MM.1S (cell line): ENCODE results near the gene POU2F2.

Source experiments
- DNase-seq: peaks from one replicate; pipeline ENCODE4 v3.0.0-alpha.2; 2015
- H2AFZ ChIP-seq: fragments of 300-600 bp; sonication (generic); 2 replicates; pipeline ENCODE4 v1.6.0; 2016; ENCODE audit warnings: antibody characterized with exemption, low read length
- H3F3A ChIP-seq: fragments of 300-600 bp; sonication (generic); 2 replicates; pipeline ENCODE4 v1.6.1; 2016; ENCODE audit warnings: mild to moderate bottlenecking, antibody characterized with exemption, low read length, moderate library complexity, mixed read lengths; ENCODE audit not compliant: insufficient read depth
- H3K27ac ChIP-seq: fragments of 300-600 bp; sonication (generic); 2 replicates; pipeline ENCODE4 v1.5.1; 2016; ENCODE audit warnings: mild to moderate bottlenecking, low read length
- H3K27me3 ChIP-seq: fragments of 300-600 bp; sonication (generic); replicated peaks from 2 replicates; pipeline ENCODE4 v1.6.0; 2016; ENCODE audit warnings: low read length; ENCODE audit not compliant: insufficient read depth
- H3K36me3 ChIP-seq: fragments of 300-600 bp; sonication (generic); replicated peaks from 2 replicates; pipeline ENCODE4 v1.6.1; 2016; ENCODE audit warnings: mild to moderate bottlenecking, low read length, mixed read lengths; ENCODE audit not compliant: insufficient read depth
- H3K4me1 ChIP-seq: fragments of 300-600 bp; sonication (generic); 2 replicates; pipeline ENCODE4 v1.6.1; 2016; ENCODE audit warnings: low read length, mixed read lengths
- H3K4me2 ChIP-seq: fragments of 300-600 bp; sonication (generic); 2 replicates; pipeline ENCODE4 v1.6.0; 2016; ENCODE audit warnings: low read depth, low read length
- H3K4me3 ChIP-seq: fragments of 300-600 bp; sonication (generic); 2 replicates; pipeline ENCODE4 v1.5.1; 2016; ENCODE audit warnings: low read length, mixed read lengths
- H3K79me2 ChIP-seq: fragments of 300-600 bp; sonication (generic); 2 replicates; pipeline ENCODE4 v1.6.1; 2016; ENCODE audit warnings: mixed run types, low read length, mixed read lengths
- H3K9ac ChIP-seq: fragments of 300-600 bp; sonication (generic); 2 replicates; pipeline ENCODE4 v1.6.1; 2016; ENCODE audit warnings: low read length, mixed read lengths
- H3K9me2 ChIP-seq: fragments of 300-600 bp; sonication (generic); replicated peaks from 2 replicates; pipeline ENCODE4 v1.6.1; 2016; ENCODE audit warnings: mild to moderate bottlenecking, low read length, mixed read lengths; ENCODE audit not compliant: insufficient read depth
- H3K9me3 ChIP-seq: fragments of 300-600 bp; sonication (generic); replicated peaks from 2 replicates; pipeline ENCODE4 v1.6.1; 2016; ENCODE audit warnings: mild to moderate bottlenecking, low read length, mixed read lengths; ENCODE audit not compliant: insufficient read depth
- H4K20me1 ChIP-seq: fragments of 300-600 bp; sonication (generic); 2 replicates; pipeline ENCODE4 v1.6.1; 2016; ENCODE audit warnings: mild to moderate bottlenecking, low read length, moderate library complexity, mixed read lengths; ENCODE audit not compliant: insufficient read depth
- CTCF ChIP-seq: fragments of 300-600 bp; sonication (generic); IDR thresholded peaks from 2 replicates; pipeline ENCODE4 v1.5.1; 2016; ENCODE audit warnings: antibody characterized with exemption, low read length, mixed read lengths
- EZH2 ChIP-seq: fragments of 300-600 bp; sonication (generic); optimal IDR thresholded peaks from 2 replicates; pipeline ENCODE3; 2017; ENCODE audit warnings: low read depth, mild to moderate bottlenecking, antibody characterized with exemption, low read length, mixed read lengths
- EZH2phosphoT487 ChIP-seq: fragments of 300-600 bp; sonication (generic); IDR thresholded peaks from 2 replicates; pipeline ENCODE4 v1.6.1; 2018; ENCODE audit warnings: antibody characterized with exemption, low read length

Gene POU2F2

GRCh38 chr19:42132030-42132628, at the start of gene POU2F2:
TSS of gene POU2F2 (minus strand) at chr19:42132446. CDS start at chr19:42132411, 35 bp downstream.
- H3K9me3 ChIP-seq, result no peaks in the 10 kb centered on the region
- no peaks in the 10 kb centered on the region for H4K20me1 ChIP-seq
- peak within 1 kb of the TSS; percentile 73 for H3K4me2 ChIP-seq
- peaks cover 10% of the 10 kb centered on the region for H3F3A ChIP-seq
- H3K27ac ChIP-seq, result no peak within 1 kb of the TSS
- H3K27me3 ChIP-seq, result no peaks in the 10 kb centered on the region
- H3K4me3 ChIP-seq, result peak within 1 kb of the TSS; percentile 40
- no peaks in the 10 kb centered on the region for H3K36me3 ChIP-seq
- H3K9ac ChIP-seq, result no peak within 1 kb of the TSS; the same call in 1 of the 2 replicates
- H3K9me2 ChIP-seq, result no peaks in the 10 kb centered on the region
- H3K4me1 ChIP-seq, result peaks cover 58% of the 10 kb centered on the region
- peak; percentile 34 for DNase-seq
- TF ChIP-seq CTCF (no peak), EZH2 (no peak), EZH2phosphoT487 (no peak)
- peak within 1 kb of the TSS; percentile 52 for H2AFZ ChIP-seq
- H3K79me2 ChIP-seq, result peaks cover 4% of the 10 kb centered on the region; the same call in 1 of the 2 replicates

- Histone ChIP-seq H3K4me1 (peaks cover 7% of the 10 kb centered on the region; the same call in 1 of the 2 replicates), H3K36me3 (no peaks in the 10 kb centered on the region), H4K20me1 (no peaks in the 10 kb centered on the region), H3K9ac (no peak overlapping the region), H3K79me2 (no peaks in the 10 kb centered on the region), H3K9me2 (no peaks in the 10 kb centered on the region), H3K27me3 (peaks cover 47% of the 10 kb centered on the region), H2AFZ (no peak overlapping the region), H3K4me2 (no peak overlapping the region), H3F3A (no peaks in the 10 kb centered on the region; the same call in 1 of the 2 replicates), H3K27ac (no peak overlapping the region), H3K4me3 (no peak overlapping the region), H3K9me3 (no peaks in the 10 kb centered on the region)
- no peak for DNase-seq
- TF ChIP-seq EZH2phosphoT487 (no peak), EZH2 (no peak), CTCF (peak; percentile 45)
These were observed 46.8 kb upstream of the POU2F2 start for GRCh38 chr19:42178791-42179674.

GRCh38 chr19:42177686-42178019, 45.4 kb upstream of the POU2F2 start:
- no peaks in the 10 kb centered on the region for H3K9me3 ChIP-seq
- no peak overlapping the region for H3K9ac ChIP-seq
- DNase-seq, result no peak
- H3K9me2 ChIP-seq, result no peaks in the 10 kb centered on the region
- H3K79me2 ChIP-seq, result no peaks in the 10 kb centered on the region
- H3K4me1 ChIP-seq, result peaks cover 7% of the 10 kb centered on the region; the same call in 1 of the 2 replicates
- H3K4me3 ChIP-seq, result peak overlapping the region; percentile 53; the same call in 1 of the 2 replicates
- no peak overlapping the region for H3K27ac ChIP-seq
- peak overlapping the region; percentile 71; the same call in 1 of the 2 replicates for H2AFZ ChIP-seq
- H3F3A ChIP-seq, result no peaks in the 10 kb centered on the region; the same call in 1 of the 2 replicates
- TF ChIP-seq EZH2phosphoT487 (no peak), CTCF (no peak), EZH2 (no peak)
- peaks cover 47% of the 10 kb centered on the region for H3K27me3 ChIP-seq
- no peaks in the 10 kb centered on the region for H4K20me1 ChIP-seq
- H3K4me2 ChIP-seq, result peak overlapping the region; percentile 83; the same call in 1 of the 2 replicates
- no peaks in the 10 kb centered on the region for H3K36me3 ChIP-seq
